SK-N-SH treated with all-trans-retinoic acid at 6 μM for 48 hours (cell line): ENCODE data around the gene NRIP1.

ENCODE experiments used
- ARNTL ChIP-seq: fragments of 450-650 bp; formaldehyde crosslinking; IDR thresholded peaks from 2 replicates; pipeline ENCODE4 v1.5.0; 2020; ENCODE audit warnings: low read depth, mild to moderate bottlenecking, moderate library complexity, borderline replicate concordance
- OSR1 ChIP-seq: fragments of 250-450 bp; sonication (Bioruptor Pico); IDR thresholded peaks from 2 replicates; pipeline ENCODE4 v1.8.0; 2022; ENCODE audit warnings: moderate library complexity, mild to moderate bottlenecking, inconsistent platforms
- ZFP3 ChIP-seq: fragments of 250-450 bp; sonication (Bioruptor Pico); IDR thresholded peaks from 2 replicates; pipeline ENCODE4 v1.5.0; 2020; ENCODE audit warnings: mild to moderate bottlenecking, moderate library complexity
- ZNF70 ChIP-seq: fragments of 450-650 bp; formaldehyde crosslinking; IDR thresholded peaks from 2 replicates; pipeline ENCODE4 v1.5.0; 2020; ENCODE audit warnings: mild to moderate bottlenecking, moderate library complexity
- ZNF8 ChIP-seq: fragments of 450-650 bp; formaldehyde crosslinking; IDR thresholded peaks from 2 replicates; pipeline ENCODE4 v1.5.0; 2020; ENCODE audit warnings: mild to moderate bottlenecking, moderate library complexity
- TF ChIP-seq, protein P1 (sequence below): fragments of 250-450 bp; sonication (Bioruptor Pico); IDR thresholded peaks from 2 replicates; pipeline ENCODE4 v1.5.1; 2021; ENCODE audit warnings: mild to moderate bottlenecking, moderate library complexity
- TF ChIP-seq, protein P2 (sequence below): fragments of 250-450 bp; sonication (Bioruptor Pico); IDR thresholded peaks from 2 replicates; pipeline ENCODE4 v1.5.1; 2020; ENCODE audit warnings: low read depth, mild to moderate bottlenecking, moderate library complexity

DNA sequence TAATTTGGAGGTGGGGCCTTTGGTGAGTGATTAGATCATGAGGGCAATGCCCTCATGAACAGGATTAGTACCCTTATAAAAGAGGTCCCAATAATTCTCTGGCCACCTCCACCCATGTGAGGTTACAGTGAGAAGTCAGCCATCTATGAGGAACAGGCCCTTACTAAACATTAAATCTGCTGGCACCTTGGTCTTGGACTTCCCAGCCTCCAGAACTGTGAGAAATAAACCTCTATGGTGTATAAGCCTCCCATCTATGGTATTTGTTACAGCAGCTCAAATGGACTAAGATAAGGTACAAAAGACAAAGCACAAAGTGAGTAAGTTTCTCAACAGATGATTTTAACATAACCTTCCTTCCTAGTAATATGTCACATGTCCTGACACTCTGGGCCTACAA, 22.3 kb downstream of the NRIP1 start:
- TF ChIP-seq, protein P1, sequence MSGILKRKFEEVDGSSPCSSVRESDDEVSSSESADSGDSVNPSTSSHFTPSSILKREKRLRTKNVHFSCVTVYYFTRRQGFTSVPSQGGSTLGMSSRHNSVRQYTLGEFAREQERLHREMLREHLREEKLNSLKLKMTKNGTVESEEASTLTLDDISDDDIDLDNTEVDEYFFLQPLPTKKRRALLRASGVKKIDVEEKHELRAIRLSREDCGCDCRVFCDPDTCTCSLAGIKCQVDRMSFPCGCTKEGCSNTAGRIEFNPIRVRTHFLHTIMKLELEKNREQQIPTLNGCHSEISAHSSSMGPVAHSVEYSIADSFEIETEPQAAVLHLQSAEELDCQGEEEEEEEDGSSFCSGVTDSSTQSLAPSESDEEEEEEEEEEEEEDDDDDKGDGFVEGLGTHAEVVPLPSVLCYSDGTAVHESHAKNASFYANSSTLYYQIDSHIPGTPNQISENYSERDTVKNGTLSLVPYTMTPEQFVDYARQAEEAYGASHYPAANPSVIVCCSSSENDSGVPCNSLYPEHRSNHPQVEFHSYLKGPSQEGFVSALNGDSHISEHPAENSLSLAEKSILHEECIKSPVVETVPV (CRISPR knock-in tag), result no peak
- TF ChIP-seq ZFP3 (CRISPR knock-in tag) (no peak), OSR1 (CRISPR knock-in tag) (no peak), ZNF8 (no peak), ARNTL (CRISPR knock-in tag) (no peak), ZNF70 (CRISPR knock-in tag) (no peak)
- TF ChIP-seq, protein P2, sequence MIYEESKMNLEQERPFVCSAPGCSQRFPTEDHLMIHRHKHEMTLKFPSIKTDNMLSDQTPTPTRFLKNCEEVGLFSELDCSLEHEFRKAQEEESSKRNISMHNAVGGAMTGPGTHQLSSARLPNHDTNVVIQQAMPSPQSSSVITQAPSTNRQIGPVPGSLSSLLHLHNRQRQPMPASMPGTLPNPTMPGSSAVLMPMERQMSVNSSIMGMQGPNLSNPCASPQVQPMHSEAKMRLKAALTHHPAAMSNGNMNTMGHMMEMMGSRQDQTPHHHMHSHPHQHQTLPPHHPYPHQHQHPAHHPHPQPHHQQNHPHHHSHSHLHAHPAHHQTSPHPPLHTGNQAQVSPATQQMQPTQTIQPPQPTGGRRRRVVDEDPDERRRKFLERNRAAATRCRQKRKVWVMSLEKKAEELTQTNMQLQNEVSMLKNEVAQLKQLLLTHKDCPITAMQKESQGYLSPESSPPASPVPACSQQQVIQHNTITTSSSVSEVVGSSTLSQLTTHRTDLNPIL (CRISPR knock-in tag), result no peak
